GM12874 (cell line): Measurements from ENCODE around the gene CLCF1.

ENCODE experiments used
- TF ChIP-seq, protein P1 (sequence below): IDR thresholded peaks from 2 replicates; pipeline ENCODE4 v1.5.1; 2011; ENCODE audit warnings: low read depth, mild to moderate bottlenecking, control low read depth, low read length, moderate library complexity; ENCODE audit not compliant: insufficient read depth

Gene CLCF1

DNA sequence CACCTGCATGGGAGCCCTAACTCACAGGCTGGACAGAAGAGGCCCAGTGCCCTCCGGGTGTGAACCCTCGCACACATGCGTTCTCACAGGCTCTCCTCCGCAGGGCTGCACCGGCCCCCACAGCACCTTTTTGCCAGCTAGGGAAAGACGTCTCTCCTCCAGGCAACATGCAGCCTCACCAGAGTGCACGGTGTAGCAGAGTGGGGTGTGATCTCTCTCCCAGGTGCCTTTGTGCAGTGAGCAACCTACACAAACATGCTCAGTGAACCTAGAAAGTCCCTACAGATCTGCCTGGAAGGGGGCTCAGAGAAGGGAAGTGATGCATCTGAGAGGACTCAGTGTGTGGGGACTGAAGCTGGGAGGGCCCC is 38.4 kb upstream of the CLCF1 start:
- TF ChIP-seq, protein P1, sequence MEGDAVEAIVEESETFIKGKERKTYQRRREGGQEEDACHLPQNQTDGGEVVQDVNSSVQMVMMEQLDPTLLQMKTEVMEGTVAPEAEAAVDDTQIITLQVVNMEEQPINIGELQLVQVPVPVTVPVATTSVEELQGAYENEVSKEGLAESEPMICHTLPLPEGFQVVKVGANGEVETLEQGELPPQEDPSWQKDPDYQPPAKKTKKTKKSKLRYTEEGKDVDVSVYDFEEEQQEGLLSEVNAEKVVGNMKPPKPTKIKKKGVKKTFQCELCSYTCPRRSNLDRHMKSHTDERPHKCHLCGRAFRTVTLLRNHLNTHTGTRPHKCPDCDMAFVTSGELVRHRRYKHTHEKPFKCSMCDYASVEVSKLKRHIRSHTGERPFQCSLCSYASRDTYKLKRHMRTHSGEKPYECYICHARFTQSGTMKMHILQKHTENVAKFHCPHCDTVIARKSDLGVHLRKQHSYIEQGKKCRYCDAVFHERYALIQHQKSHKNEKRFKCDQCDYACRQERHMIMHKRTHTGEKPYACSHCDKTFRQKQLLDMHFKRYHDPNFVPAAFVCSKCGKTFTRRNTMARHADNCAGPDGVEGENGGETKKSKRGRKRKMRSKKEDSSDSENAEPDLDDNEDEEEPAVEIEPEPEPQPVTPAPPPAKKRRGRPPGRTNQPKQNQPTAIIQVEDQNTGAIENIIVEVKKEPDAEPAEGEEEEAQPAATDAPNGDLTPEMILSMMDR, result no peak

GRCh38 chr11:67410984-67411784 is 37.8 kb upstream of the CLCF1 start:
- TF ChIP-seq, protein P1, result no peak

GRCh38 chr11:67410369-67410831 is 37.0 kb upstream of the CLCF1 start:
- TF ChIP-seq, protein P1, result no peak

DNA sequence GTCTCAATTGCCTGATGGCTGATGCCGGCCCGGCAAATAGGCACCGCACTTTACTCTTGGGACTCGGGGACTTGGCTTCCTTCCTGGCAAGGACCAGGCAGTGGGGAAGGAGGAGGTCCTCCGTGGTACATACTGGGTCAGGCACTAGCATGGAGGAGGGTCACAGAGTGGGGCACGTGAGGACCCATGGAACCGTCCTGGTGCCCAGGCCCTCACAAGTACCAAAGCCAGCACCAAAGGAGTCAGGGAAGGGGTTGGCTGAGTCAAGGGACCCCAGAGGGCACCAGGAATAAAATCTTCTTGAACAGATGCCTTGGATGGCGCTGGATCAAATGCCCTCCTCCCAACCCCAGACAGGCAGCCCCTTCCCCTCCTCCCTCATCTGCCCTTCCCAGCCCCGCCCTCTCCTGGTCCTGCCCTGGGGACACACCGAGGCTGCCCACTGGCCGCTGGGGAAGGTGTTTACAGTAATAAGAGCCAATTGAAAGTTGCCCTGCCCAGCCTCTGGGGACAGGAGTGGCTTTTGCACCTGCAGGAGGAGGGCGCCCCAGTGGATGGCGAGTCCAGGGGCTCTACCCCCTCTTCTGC is 36.5 kb upstream of the CLCF1 start:
- TF ChIP-seq, protein P1, result no peak

DNA sequence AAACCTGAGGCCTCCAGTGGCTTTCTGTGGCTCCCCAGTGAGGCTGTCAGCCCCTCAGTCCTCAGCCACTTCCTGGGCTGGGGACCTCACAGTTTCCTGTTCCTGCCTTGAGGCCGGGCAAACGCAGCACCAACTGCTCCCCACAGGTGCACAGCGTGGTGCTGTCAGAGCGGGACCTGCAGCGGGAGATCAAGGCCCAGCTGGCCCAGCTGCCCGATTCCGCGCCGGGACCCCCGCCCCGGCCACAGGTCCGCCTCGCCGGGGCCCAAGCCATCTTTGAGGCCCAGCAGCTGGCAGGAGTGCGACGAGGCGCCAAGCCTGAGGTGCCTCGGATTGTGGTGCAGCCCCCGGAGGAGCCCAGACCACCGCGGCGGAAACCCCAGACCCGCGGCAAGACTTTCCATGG is 35.9 kb upstream of the CLCF1 start:
- TF ChIP-seq, protein P1, result no peak

DNA sequence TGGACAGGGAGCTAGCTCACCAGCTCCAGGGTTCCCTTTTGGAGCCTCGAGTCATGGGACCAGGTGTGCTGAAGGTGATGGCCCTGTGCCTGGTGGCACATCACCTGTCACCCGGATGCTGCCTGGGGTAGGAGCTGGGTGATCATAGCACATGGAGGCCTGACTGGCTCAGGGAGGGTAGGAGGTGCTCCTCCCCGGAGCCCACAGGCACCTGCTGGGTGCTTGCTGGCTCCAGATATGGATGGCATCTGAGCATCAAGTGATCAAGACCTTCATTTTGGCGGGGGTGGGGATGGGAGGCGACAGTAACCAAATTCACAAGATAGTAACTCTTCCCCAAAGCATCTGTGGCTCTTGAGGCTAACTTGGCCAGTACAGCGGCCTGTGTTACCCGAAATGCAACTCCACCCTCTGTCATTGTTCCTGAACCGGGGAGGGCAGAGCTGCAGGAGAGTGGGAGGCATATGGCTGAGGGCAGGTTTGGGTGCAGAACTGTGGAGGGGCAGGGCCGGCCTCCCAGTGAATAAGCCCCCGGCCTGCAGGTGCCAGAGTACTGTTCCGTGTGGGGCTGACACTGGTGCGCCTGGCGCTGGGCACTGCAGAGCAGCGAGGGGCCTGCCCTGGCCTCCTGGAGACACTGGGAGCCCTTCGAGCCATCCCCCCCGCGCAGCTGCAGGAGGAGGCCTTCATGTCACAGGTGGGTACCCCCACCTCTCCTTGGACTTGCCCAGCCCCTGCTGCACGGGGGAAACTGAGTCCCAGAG is 35.2 kb upstream of the CLCF1 start:
- TF ChIP-seq, protein P1, result no peak

- TF ChIP-seq, protein P1, result no peak
Measured at GRCh38 chr11:67407688-67408163, 34.3 kb upstream of the CLCF1 start.
